ENCODE data around the gene TEX14.

TEX14 gene

GRCh38 chr17:58641887-58642311 lies 49.9 kb downstream of the TEX14 start:
- no peak for DNase-seq

- no peak for DNase-seq
Measured at GRCh38 chr17:58640202-58640601, 51.6 kb downstream of the TEX14 start.

GRCh38 chr17:58639681-58640080 lies 52.2 kb downstream of the TEX14 start:
- DNase-seq: no peak

- DNase-seq: no peak
Measured at GRCh38 chr17:58637011-58637570, 54.8 kb downstream of the TEX14 start.

- no peak for DNase-seq
Measured at GRCh38 chr17:58632324-58633314, 59.2 kb downstream of the TEX14 start.

GRCh38 chr17:58631523-58632323 lies 60.1 kb downstream of the TEX14 start:
- DNase-seq: peak; percentile 98

- no peak for DNase-seq
Measured at GRCh38 chr17:58630883-58631522, 60.8 kb downstream of the TEX14 start.

GRCh38 chr17:58626905-58627304 lies 64.9 kb downstream of the TEX14 start:
- DNase-seq: peak; percentile 17

GRCh38 chr17:58624751-58625150 lies 67.1 kb downstream of the TEX14 start:
- no peak for DNase-seq

- DNase-seq: no peak
Measured at GRCh38 chr17:58621174-58621573, 70.7 kb downstream of the TEX14 start.

GRCh38 chr17:58618336-58618735 lies 73.5 kb downstream of the TEX14 start:
- DNase-seq: no peak

- DNase-seq: no peak
Measured at GRCh38 chr17:58617563-58617962, 74.3 kb downstream of the TEX14 start.

GRCh38 chr17:58615768-58616659 lies 75.8 kb downstream of the TEX14 start:
- no peak for DNase-seq

- DNase-seq: no peak
Measured at GRCh38 chr17:58614859-58615459, 76.9 kb downstream of the TEX14 start.

GRCh38 chr17:58611331-58611730 lies 80.5 kb downstream of the TEX14 start:
- DNase-seq: no peak

GRCh38 chr17:58606934-58607333 lies 84.9 kb downstream of the TEX14 start:
- DNase-seq: no peak

GRCh38 chr17:58605986-58606385 lies 85.9 kb downstream of the TEX14 start:
- no peak for DNase-seq

GRCh38 chr17:58605470-58605869 lies 86.4 kb downstream of the TEX14 start:
- no peak for DNase-seq

GRCh38 chr17:58601976-58602375 lies 89.9 kb downstream of the TEX14 start:
- DNase-seq: no peak

GRCh38 chr17:58597371-58597770 lies 94.5 kb downstream of the TEX14 start:
- DNase-seq: no peak

- no peak for DNase-seq
Measured at GRCh38 chr17:58595194-58595792, 96.6 kb downstream of the TEX14 start.

Data from OCI-M1 (cell line).